Measurements from ENCODE around the gene TMEM164.

TMEM164 gene

GRCh38 chrX:110051559-110051958, 48.6 kb downstream of the TMEM164 start:
- TF ChIP-seq POLR2AphosphoS5 (IDR thresholded peaks at IDR 0.05; ENCODE audit: low read depth, low read length) (no peak), FOXP2 (optimal IDR thresholded peaks at IDR 0.05; ENCODE audit: borderline replicate concordance, extremely low read depth, extremely low read length, insufficient read depth) (no peak), TAF1 (IDR thresholded peaks at IDR 0.05; ENCODE audit: borderline replicate concordance, insufficient read depth, low read length) (no peak)

DNA sequence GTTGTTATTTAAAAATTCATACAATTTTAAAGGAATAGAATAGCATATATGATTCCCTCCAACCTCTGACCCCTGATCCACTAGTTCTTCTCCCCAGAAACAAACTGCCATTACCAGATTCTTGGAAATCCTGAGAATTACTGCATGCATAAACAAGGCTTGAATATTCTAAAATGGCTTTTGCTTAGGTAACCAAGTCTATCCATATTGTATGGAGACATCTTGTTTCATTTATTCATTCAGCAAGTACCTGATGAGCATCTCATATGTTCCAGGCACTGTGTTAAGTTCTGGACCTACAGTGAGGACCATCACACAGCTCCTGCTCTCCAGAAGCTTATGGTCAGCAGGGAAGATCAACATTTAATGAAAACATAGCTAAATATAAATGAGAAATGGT, 49.4 kb downstream of the TMEM164 start:
- no peak for TF ChIP-seq FOXP2 (optimal IDR thresholded peaks at IDR 0.05; ENCODE audit: borderline replicate concordance, extremely low read depth, extremely low read length, insufficient read depth)

- TF ChIP-seq FOXP2 (optimal IDR thresholded peaks at IDR 0.05; ENCODE audit: borderline replicate concordance, extremely low read depth, extremely low read length, insufficient read depth) (no peak), TAF1 (IDR thresholded peaks at IDR 0.05; ENCODE audit: borderline replicate concordance, insufficient read depth, low read length) (no peak), POLR2AphosphoS5 (IDR thresholded peaks at IDR 0.05; ENCODE audit: low read depth, low read length) (no peak), SIN3A (IDR thresholded peaks at IDR 0.05; ENCODE audit: borderline replicate concordance, insufficient read depth, low read length) (no peak)
- TF ChIP-seq, protein P1, sequence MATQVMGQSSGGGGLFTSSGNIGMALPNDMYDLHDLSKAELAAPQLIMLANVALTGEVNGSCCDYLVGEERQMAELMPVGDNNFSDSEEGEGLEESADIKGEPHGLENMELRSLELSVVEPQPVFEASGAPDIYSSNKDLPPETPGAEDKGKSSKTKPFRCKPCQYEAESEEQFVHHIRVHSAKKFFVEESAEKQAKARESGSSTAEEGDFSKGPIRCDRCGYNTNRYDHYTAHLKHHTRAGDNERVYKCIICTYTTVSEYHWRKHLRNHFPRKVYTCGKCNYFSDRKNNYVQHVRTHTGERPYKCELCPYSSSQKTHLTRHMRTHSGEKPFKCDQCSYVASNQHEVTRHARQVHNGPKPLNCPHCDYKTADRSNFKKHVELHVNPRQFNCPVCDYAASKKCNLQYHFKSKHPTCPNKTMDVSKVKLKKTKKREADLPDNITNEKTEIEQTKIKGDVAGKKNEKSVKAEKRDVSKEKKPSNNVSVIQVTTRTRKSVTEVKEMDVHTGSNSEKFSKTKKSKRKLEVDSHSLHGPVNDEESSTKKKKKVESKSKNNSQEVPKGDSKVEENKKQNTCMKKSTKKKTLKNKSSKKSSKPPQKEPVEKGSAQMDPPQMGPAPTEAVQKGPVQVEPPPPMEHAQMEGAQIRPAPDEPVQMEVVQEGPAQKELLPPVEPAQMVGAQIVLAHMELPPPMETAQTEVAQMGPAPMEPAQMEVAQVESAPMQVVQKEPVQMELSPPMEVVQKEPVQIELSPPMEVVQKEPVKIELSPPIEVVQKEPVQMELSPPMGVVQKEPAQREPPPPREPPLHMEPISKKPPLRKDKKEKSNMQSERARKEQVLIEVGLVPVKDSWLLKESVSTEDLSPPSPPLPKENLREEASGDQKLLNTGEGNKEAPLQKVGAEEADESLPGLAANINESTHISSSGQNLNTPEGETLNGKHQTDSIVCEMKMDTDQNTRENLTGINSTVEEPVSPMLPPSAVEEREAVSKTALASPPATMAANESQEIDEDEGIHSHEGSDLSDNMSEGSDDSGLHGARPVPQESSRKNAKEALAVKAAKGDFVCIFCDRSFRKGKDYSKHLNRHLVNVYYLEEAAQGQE (IDR thresholded peaks at IDR 0.05; ENCODE audit: insufficient read depth in 1 of 2, low read depth in 2 of 2, low read length in 2 of 2): no peak
These were observed 50.5 kb downstream of the TMEM164 start for GRCh38 chrX:110053453-110053852.

DNA sequence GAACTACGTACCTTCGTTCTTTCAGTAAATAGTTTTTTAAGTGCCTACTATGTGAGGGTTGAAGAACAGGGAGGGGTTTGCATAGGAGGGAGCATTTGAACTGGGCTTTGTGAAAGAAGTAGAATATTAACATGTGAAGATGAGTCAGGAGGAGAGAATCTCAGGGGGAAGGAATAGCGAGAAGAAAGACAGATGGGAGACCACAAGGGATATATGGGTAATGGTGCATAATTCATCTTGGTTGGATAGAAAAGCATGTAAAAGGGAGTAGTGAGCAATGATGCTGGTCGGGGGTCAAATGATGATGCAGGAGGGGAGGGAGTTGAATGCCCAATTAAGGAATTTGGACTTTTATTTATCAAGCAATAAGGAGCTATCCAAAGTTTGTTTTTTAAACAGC, 52.7 kb downstream of the TMEM164 start:
- no peak for TF ChIP-seq TAF1 (IDR thresholded peaks at IDR 0.05; ENCODE audit: borderline replicate concordance, insufficient read depth, low read length)
- TF ChIP-seq FOXP2 (optimal IDR thresholded peaks at IDR 0.05; ENCODE audit: borderline replicate concordance, extremely low read depth, extremely low read length, insufficient read depth): no peak
- TF ChIP-seq SIN3A (IDR thresholded peaks at IDR 0.05; ENCODE audit: borderline replicate concordance, insufficient read depth, low read length): no peak
- no peak for TF ChIP-seq POLR2AphosphoS5 (IDR thresholded peaks at IDR 0.05; ENCODE audit: low read depth, low read length)
- TF ChIP-seq, protein P1 (IDR thresholded peaks at IDR 0.05; ENCODE audit: insufficient read depth in 1 of 2, low read depth in 2 of 2, low read length in 2 of 2): no peak

GRCh38 chrX:110056419-110056818, 53.5 kb downstream of the TMEM164 start:
- no peak for TF ChIP-seq TAF1 (IDR thresholded peaks at IDR 0.05; ENCODE audit: borderline replicate concordance, insufficient read depth, low read length)
- TF ChIP-seq POLR2AphosphoS5 (IDR thresholded peaks at IDR 0.05; ENCODE audit: low read depth, low read length): no peak
- TF ChIP-seq SIN3A (IDR thresholded peaks at IDR 0.05; ENCODE audit: borderline replicate concordance, insufficient read depth, low read length): no peak
- TF ChIP-seq FOXP2 (optimal IDR thresholded peaks at IDR 0.05; ENCODE audit: borderline replicate concordance, extremely low read depth, extremely low read length, insufficient read depth): no peak
- TF ChIP-seq, protein P1 (IDR thresholded peaks at IDR 0.05; ENCODE audit: insufficient read depth in 1 of 2, low read depth in 2 of 2, low read length in 2 of 2): no peak

GRCh38 chrX:110059410-110059809, 56.5 kb downstream of the TMEM164 start:
- TF ChIP-seq TAF1 (IDR thresholded peaks at IDR 0.05; ENCODE audit: borderline replicate concordance, insufficient read depth, low read length) (no peak), POLR2AphosphoS5 (IDR thresholded peaks at IDR 0.05; ENCODE audit: low read depth, low read length) (no peak), SIN3A (IDR thresholded peaks at IDR 0.05; ENCODE audit: borderline replicate concordance, insufficient read depth, low read length) (no peak), FOXP2 (optimal IDR thresholded peaks at IDR 0.05; ENCODE audit: borderline replicate concordance, extremely low read depth, extremely low read length, insufficient read depth) (no peak)
- TF ChIP-seq, protein P1 (IDR thresholded peaks at IDR 0.05; ENCODE audit: insufficient read depth in 1 of 2, low read depth in 2 of 2, low read length in 2 of 2): no peak

All from PFSK-1 (cell line).